Measurements from ENCODE around the gene WDR41. TPM values are rescaled to one million over a fixed set of nuclear protein-coding genes. Genes with fewer than 3 reads are reported as not detected.

WDR41 gene
- total and polyA plus RNA-seq, 9 of the 15 experiments (the other 6 are each of a cell fraction or from before 2014, with no cell fraction given), result 33.6 to 67.2 (median 55.5) TPM

GRCh38 chr5:77449981-77450380 lies 42.1 kb downstream of the WDR41 start:
- peaks cover 32% of the 10 kb centered on the region for H3K36me3 ChIP-seq (ENCODE audit: control insufficient read depth, insufficient read depth, low read length)
- WGBS (ENCODE audit: insufficient coverage, low coverage, missing lambda C conversion rate), result 0% methylated on average over 2 of the region's 2 CpGs
- POLR2A ChIA-PET, result interaction anchor here (0.5 kb wide), 1 partner anchor 286 kb away, joined by 4 read pairs; no protein-coding TSS in a partner anchor

More at GRCh38 chr5:77449981-77450380, 42.1 kb downstream of the WDR41 start:
- peak; percentile 69 for ATAC-seq
- Histone ChIP-seq H4K20me1 (replicated peaks; ENCODE audit: control insufficient read depth, insufficient read depth, low read length) (no peaks in the 10 kb centered on the region), H3K9ac (ENCODE audit: insufficient read depth in 1 of 2, low read depth in 2 of 2, low read length in 2 of 2) (no peak overlapping the region), H3K27me3 (ENCODE audit: control insufficient read depth in 2 of 2, insufficient read depth in 2 of 2, low read length in 2 of 2) (no peaks in the 10 kb centered on the region), H3K9me1 (ENCODE audit: control insufficient read depth, insufficient read depth, low read length) (no peaks in the 10 kb centered on the region), H3K9me3 (replicated peaks; ENCODE audit: control insufficient read depth, insufficient read depth, low read depth, low read length) (no peaks in the 10 kb centered on the region), H3K4me3 (no peak overlapping the region), H3K4me2 (ENCODE audit: insufficient read depth, low read length) (no peak overlapping the region), H2AFZ (ENCODE audit: low read depth, low read length) (no peak overlapping the region), H3K27ac (ENCODE audit: extremely low read depth, low read depth, low read length) (peak overlapping the region; percentile 59; the same call in 1 of the 3 replicates), H3K79me2 (ENCODE audit: control insufficient read depth, insufficient read depth, low read length) (no peaks in the 10 kb centered on the region), H3K4me1 (replicated peaks in 1 of 2; ENCODE audit: control insufficient read depth in 2 of 2, insufficient read depth in 2 of 2, low read length in 2 of 2) (peaks cover 9 to 20% of the 10 kb centered on the region in 2 experiments)
- DNase-seq (ENCODE audit: extremely low read depth in 1 of 4, low spot score in 3 of 4), result peak in 2 of 4 experiments; percentile 30 to 46
- in situ Hi-C loops (cut with MboI), result no loop called here
- TF ChIP-seq JUN (IDR thresholded peaks at IDR 0.05; ENCODE audit: borderline replicate concordance, low read depth, low read length), result no peak
- TF ChIP-seq JUN (CRISPR knock-in tag; IDR thresholded peaks at IDR 0.05; ENCODE audit: borderline replicate concordance), result no peak
- TF ChIP-seq HEY1 (CRISPR knock-in tag; IDR thresholded peaks at IDR 0.05; ENCODE audit: borderline replicate concordance), result no peak
- TF ChIP-seq NFE2 (IDR thresholded peaks at IDR 0.05; ENCODE audit: low read depth), result 0 out of 2 replicates have a peak, but pooled peaks have one; percentile 7
- peak; percentile 58; the same call in 1 of the 2 replicates for TF ChIP-seq SMARCE1 (IDR thresholded peaks at IDR 0.05)
- peak; percentile 65 for TF ChIP-seq ARID1B (IDR thresholded peaks at IDR 0.05)
- TF ChIP-seq SMARCA4 (IDR thresholded peaks at IDR 0.05), result peak; percentile 56; the same call in 1 of the 2 replicates
- TF ChIP-seq FOXJ2 (tag; IDR thresholded peaks at IDR 0.05), result no peak
- TF ChIP-seq CTBP1 (IDR thresholded peaks at IDR 0.05; ENCODE audit: borderline replicate concordance), result peak; percentile 53; the same call in 1 of the 2 replicates
- TF ChIP-seq EP300 (IDR thresholded peaks at IDR 0.05; ENCODE audit: low read length), result peak; percentile 30; the same call in 1 of the 2 replicates
- TF ChIP-seq DNMT1 (IDR thresholded peaks at IDR 0.05), result no peak
- peak; percentile 30; the same call in 1 of the 2 replicates for TF ChIP-seq FOSL1 (tag; conservative IDR thresholded peaks at IDR 0.05)
- peak; percentile 26 for TF ChIP-seq MEIS2 (IDR thresholded peaks at IDR 0.05; ENCODE audit: partially characterized antibody)
- TF ChIP-seq RCOR1 (IDR thresholded peaks at IDR 0.05; ENCODE audit: borderline replicate concordance in 1 of 2, low read depth in 2 of 2, low read length in 2 of 2), result peak in 1 of 2 experiments; percentile 80; a peak in 1 of 4 replicates
- TF ChIP-seq VEZF1 (CRISPR knock-in tag; IDR thresholded peaks at IDR 0.05), result peak; percentile 35; the same call in 1 of the 2 replicates
- peak; percentile 57 for TF ChIP-seq DPF2 (IDR thresholded peaks at IDR 0.05)
- TF ChIP-seq CBFA2T3 (IDR thresholded peaks at IDR 0.05), result peak; percentile 55
- 0 out of 2 replicates have a peak, but pooled peaks have one; percentile 11 for TF ChIP-seq PKNOX1 (IDR thresholded peaks at IDR 0.05)
- TF ChIP-seq MIER1 (IDR thresholded peaks at IDR 0.05; ENCODE audit: low read depth), result no peak
- no peak for TF ChIP-seq TSC22D4 (tag; IDR thresholded peaks at IDR 0.05)
- TF ChIP-seq PML (IDR thresholded peaks at IDR 0.05; ENCODE audit: low read length), result no peak
- TF ChIP-seq HMBOX1 (IDR thresholded peaks at IDR 0.05), result peak; percentile 88
- TF ChIP-seq ETV1 (tag; conservative IDR thresholded peaks at IDR 0.05; ENCODE audit: low read depth), result 0 out of 2 replicates have a peak, but pooled peaks have one; percentile 25
- CTCF ChIA-PET (ENCODE audit: low intra/inter-chr PET ratio), result no interaction called here
- BruUV-seq (replicated peaks), result no TSS peak
- no peak for FAIRE-seq
- intact Hi-C loops (cut with micrococcal nuclease), result no loop called here

Measured in K562 (cell line).